GM12878 (cell line): Measurements from ENCODE around the gene LIX1L. TPM values are rescaled to one million over a fixed set of nuclear protein-coding genes. Genes with fewer than 3 reads are reported as not detected.

ENCODE experiments used
- ATAC-seq: fragments of 200-7000 bp; cut with Tn5 transposase; 3 replicates; pipeline ENCODE4 v1.9.1; 2020; ENCODE audit warnings: mild to moderate bottlenecking, moderate library complexity
- BruUV-seq: library from RNA; stranded (reverse); fragments of 400-500 nt; replicated peaks from 2 replicates; lab custom pipeline; 2021; lab: Mats Ljungman, UMichigan
- CTCF ChIA-PET: fragments of 300-600 bp; sonication (Branson Sonifier 250); formaldehyde crosslinking; extraction: SDS; loops from one replicate; lab custom pipeline; 2021; ENCODE audit warnings: inconsistent platforms; lab: Yijun Ruan, JAX
- POLR2A ChIA-PET: fragments of 350-600 bp; formaldehyde crosslinking; extraction: SDS; loops from one replicate; lab custom pipeline; 2021; ENCODE audit warnings: inconsistent platforms; lab: Charles Lee
- RAD21 ChIA-PET: fragments of 300-600 bp; sonication (Branson Sonifier 250); formaldehyde crosslinking; loops from one replicate; lab custom pipeline; 2023; ENCODE audit warnings: antibody characterized with exemption; ENCODE audit not compliant: unreplicated experiment; lab: Charles Lee
- SMC1A ChIA-PET: fragments of 300-600 bp; sonication (Branson Sonifier 250); formaldehyde crosslinking; loops from one replicate; lab custom pipeline; 2023; ENCODE audit not compliant: unreplicated experiment, uncharacterized antibody; lab: Charles Lee
- DNase-seq: peaks from one replicate; pipeline ENCODE4 v3.0.0-alpha.2; 2011; ENCODE audit warnings: low read depth, low spot score
- FAIRE-seq: peaks from 3 replicates; lab custom pipeline; 2011; peaks lifted over from hg19 to GRCh38; lab: Jason Lieb, UNC
- H2AFZ ChIP-seq: 2 replicates; pipeline ENCODE4 v1.6.0; 2011; ENCODE audit warnings: low read depth, low read length, control low read depth; ENCODE audit not compliant: control insufficient read depth
- H3K27ac ChIP-seq: 2 replicates; pipeline ENCODE4 v1.5.1; 2011; ENCODE audit warnings: control low read depth; ENCODE audit not compliant: control insufficient read depth, insufficient read depth
- H3K27me3 ChIP-seq, 2 experiments: replicated peaks in 1 of 2; 2 replicates each; pipeline versions ENCODE4 v1.6.0 to v1.6.1; 2011; ENCODE audit warnings: low read length in 1 of 2; ENCODE audit not compliant: control insufficient read depth in 2 of 2, insufficient read depth in 2 of 2
- H3K36me3 ChIP-seq, 2 experiments: 2 replicates each; pipeline ENCODE4 v1.5.1; 2011; ENCODE audit warnings: low read length in 1 of 2; ENCODE audit not compliant: control insufficient read depth in 2 of 2, insufficient read depth in 2 of 2
- H3K4me1 ChIP-seq: 2 replicates; pipeline ENCODE4 v1.6.1; 2011; ENCODE audit warnings: mild to moderate bottlenecking, low read length, moderate library complexity, mixed read lengths; ENCODE audit not compliant: control insufficient read depth, insufficient read depth
- H3K4me2 ChIP-seq: 2 replicates; pipeline ENCODE4 v1.6.0; 2011; ENCODE audit warnings: control low read depth; ENCODE audit not compliant: control insufficient read depth, insufficient read depth
- H3K4me3 ChIP-seq: fragments of 200-600 bp; sonication (generic); 2 replicates; pipeline ENCODE4 v1.5.1; 2016
- H3K79me2 ChIP-seq: 2 replicates; pipeline ENCODE4 v1.6.0; 2011; ENCODE audit warnings: low read length; ENCODE audit not compliant: control insufficient read depth, insufficient read depth
- H3K9ac ChIP-seq: 2 replicates; pipeline ENCODE4 v1.8.0; 2011; ENCODE audit warnings: low read length, control low read depth, mixed read lengths; ENCODE audit not compliant: control insufficient read depth, insufficient read depth
- H3K9me3 ChIP-seq: replicated peaks from 3 replicates; pipeline ENCODE4 v1.5.1; 2011; ENCODE audit warnings: mild to moderate bottlenecking, low read length; ENCODE audit not compliant: control insufficient read depth, insufficient read depth
- H4K20me1 ChIP-seq: 2 replicates; pipeline ENCODE4 v1.6.0; 2011; ENCODE audit not compliant: control insufficient read depth, insufficient read depth
- ATF2 ChIP-seq: IDR thresholded peaks from 2 replicates; pipeline ENCODE4 v1.6.1; 2012; ENCODE audit warnings: low read length, inconsistent platforms
- BRCA1 ChIP-seq: IDR thresholded peaks from 2 replicates; pipeline ENCODE4 v1.6.1; 2011; ENCODE audit warnings: low read depth, low read length, improper control_type of control experiment
- CBX5 ChIP-seq: sonication (generic); IDR thresholded peaks from 2 replicates; pipeline ENCODE4 v1.6.1; 2016; ENCODE audit warnings: low read depth, moderate library complexity, mild to moderate bottlenecking, inconsistent platforms
- CUX1 ChIP-seq: IDR thresholded peaks from 2 replicates; pipeline ENCODE4 v1.6.1; 2012; ENCODE audit warnings: improper control_type of control experiment, low read depth, low read length; ENCODE audit not compliant: insufficient replicate concordance
- SMC3 ChIP-seq: IDR thresholded peaks from 2 replicates; pipeline ENCODE4 v1.6.1; 2011; ENCODE audit warnings: low read length, improper control_type of control experiment, borderline replicate concordance
- SUPT20H ChIP-seq: IDR thresholded peaks from 2 replicates; pipeline ENCODE4 v1.6.1; 2011; ENCODE audit warnings: low read depth, mild to moderate bottlenecking, low read length, moderate library complexity, borderline replicate concordance; ENCODE audit not compliant: control insufficient read depth
- WGBS: methylation state at CpG from one replicate; pipeline ENCODE4 v1.1.6; 2016; ENCODE audit warnings: low lambda C conversion rate; ENCODE audit not compliant: insufficient replicate concordance, insufficient coverage; ENCODE audit errors: missing lambda C conversion rate; 5-methylcytosine and 5-hydroxymethylcytosine counted together
- in situ Hi-C: fragments of 300-500 bp; cut with MboI; formaldehyde crosslinking; loops from 9 replicates; pipeline ENCODE4 v1.14.3; 2018; ENCODE audit warnings: mixed read lengths
- intact Hi-C: fragments of 100-400 bp; cut with micrococcal nuclease; formaldehyde crosslinking; loops from one replicate; pipeline ENCODE4 v1.14.2; 2022; ENCODE audit not compliant: unreplicated experiment
- polyA plus RNA-seq, 11 experiments: library from polyadenylated mRNA; depleted of rRNA in 4 of 11; unstranded in 6 of 11; stranded (reverse) in 5 of 11; fragments of >200 nt; fragmentation: Nextera tagmentation in 4 of 11; fragmentation: Illumina TruSeq in 1 of 11; extraction: Ambion mirVana in 4 of 11; extraction: Trizol in 1 of 11; gene quantifications; 1 replicate in 1 of 11; 2 replicates in 10 of 11; pipeline versions ENCODE4 v1.2.1 to v1.2.3, GENCODE V29; 2011 to 2016; ENCODE audit warnings: inconsistent platforms in 2 of 11, missing spikeins in 2 of 11, low read depth in 1 of 11
- total RNA-seq, 4 experiments: library from RNA; depleted of rRNA in 3 of 4; stranded (reverse); fragments of >200 nt in 3 of 4; fragmentation: Illumina TruSeq in 1 of 4; extraction: Trizol in 1 of 4; gene quantifications; 2 replicates each; pipeline versions ENCODE4 v1.2.1 to v1.2.3, GENCODE V29; 2013 to 2021

LIX1L gene
- total and polyA plus RNA-seq, 10 of the 15 experiments (the other 5 are each of a cell fraction or from before 2014, with no cell fraction given), result 5.5 to 48.2 (median 15.3) TPM

- H3K4me1 ChIP-seq, result peaks cover 8% of the 10 kb centered on the region; the same call in 1 of the 2 replicates
- FAIRE-seq, result no peak
Observed at GRCh38 chr1:145908653-145909052, 49.2 kb downstream of the LIX1L start.

More at GRCh38 chr1:145908653-145909052, 49.2 kb downstream of the LIX1L start:
- Histone ChIP-seq H3K4me2 (no peak overlapping the region), H2AFZ (no peak overlapping the region), H4K20me1 (no peaks in the 10 kb centered on the region), H3K4me3 (no peak overlapping the region), H3K36me3 (no peaks in the 10 kb centered on the region; a peak in 2 of 4 replicates), H3K9ac (no peak overlapping the region), H3K79me2 (no peaks in the 10 kb centered on the region), H3K27ac (no peak overlapping the region), H3K27me3 (no peaks in the 10 kb centered on the region), H3K9me3 (no peaks in the 10 kb centered on the region)
- no TSS peak for BruUV-seq
- in situ Hi-C loops (no loop called here), intact Hi-C loops (no loop called here)
- DNase-seq, result no peak
- SMC1A ChIA-PET, result interaction anchor here (0.7 to 1.7 kb wide), 5 partner anchors 10 to 61 kb away, joined by 3 to 5 read pairs (median 3); partner anchors contain the start of gene RBM8A
- RAD21 ChIA-PET, result interaction anchor here (0.8 to 1.8 kb wide), 3 partner anchors 17 to 63 kb away, joined by 3 to 7 read pairs (median 4); partner anchors contain the start of gene NUDT17
- ATAC-seq, result no peak
- whole genome bisulfite sequencing, result 0% methylated on average over 1 of the region's 1 CpG
- TF ChIP-seq CUX1 (no peak), ATF2 (no peak), CBX5 (no peak), BRCA1 (no peak), SMC3 (no peak), SUPT20H (no peak)
- POLR2A ChIA-PET, result interaction anchor here (2.9 kb wide), 1 partner anchor 50 kb away, joined by 9 read pairs; the partner anchor contains the start of gene PIAS3
- CTCF ChIA-PET, result interaction anchor here (0.9 to 8.0 kb wide), 13 partner anchors 9 to 108 kb away, joined by 3 to 80 read pairs (median 4); partner anchors contain the start of genes ANKRD34A, NUDT17, PIAS3 and POLR3GL
